ENCODE measurements around the gene GEMIN7. TPM values are rescaled to one million over a fixed set of nuclear protein-coding genes. Genes with fewer than 3 reads are reported as not detected.
A peak's percentile ranks its signal among the peaks of the same experiment; 100 is the strongest.

Gene GEMIN7
- total and polyA plus RNA-seq, 2 of the 13 experiments (the other 11 are each of a cell fraction or from before 2014, with no cell fraction given), result 24.1 to 30.6 TPM

DNA sequence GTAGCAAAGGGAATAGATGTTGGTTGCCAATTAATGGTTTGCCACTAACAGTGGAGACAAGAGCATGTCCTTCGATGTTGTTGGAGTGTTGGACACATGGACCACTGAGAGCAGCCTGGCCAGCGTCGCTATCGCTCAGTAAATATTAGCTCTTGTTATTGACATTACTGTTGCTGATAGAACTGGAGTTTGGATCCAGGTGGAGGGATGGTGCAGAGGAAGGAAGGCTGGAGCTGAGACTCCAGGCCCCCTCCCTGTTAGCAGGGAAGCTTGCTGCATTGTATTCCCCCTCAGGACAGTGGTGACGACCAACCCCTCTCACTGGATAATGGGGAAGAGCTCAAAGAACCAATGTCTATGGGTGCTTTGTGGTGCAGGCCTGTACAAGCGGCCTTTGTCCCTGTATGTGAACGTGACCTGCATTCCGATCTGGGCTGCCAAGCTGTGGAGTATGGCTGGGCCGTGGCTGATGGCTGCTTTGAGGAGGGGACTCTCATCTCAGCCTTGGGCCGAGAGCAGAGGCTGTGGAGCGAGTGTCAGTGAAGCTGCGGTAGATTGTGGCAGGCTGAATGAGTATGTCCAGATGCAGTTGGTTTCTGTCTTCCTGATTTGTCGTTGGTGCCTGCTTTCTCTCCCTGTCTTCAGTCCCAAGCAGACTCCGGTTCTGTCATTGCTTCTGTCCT is 33.2 kb upstream of the GEMIN7 start (continued):
- no peak for TF ChIP-seq FOXO4 (CRISPR knock-in tag; conservative IDR thresholded peaks at IDR 0.05)
- TF ChIP-seq TSC22D2 (CRISPR knock-in tag; IDR thresholded peaks at IDR 0.05; ENCODE audit: borderline replicate concordance), result no peak
- TF ChIP-seq, protein P1, sequence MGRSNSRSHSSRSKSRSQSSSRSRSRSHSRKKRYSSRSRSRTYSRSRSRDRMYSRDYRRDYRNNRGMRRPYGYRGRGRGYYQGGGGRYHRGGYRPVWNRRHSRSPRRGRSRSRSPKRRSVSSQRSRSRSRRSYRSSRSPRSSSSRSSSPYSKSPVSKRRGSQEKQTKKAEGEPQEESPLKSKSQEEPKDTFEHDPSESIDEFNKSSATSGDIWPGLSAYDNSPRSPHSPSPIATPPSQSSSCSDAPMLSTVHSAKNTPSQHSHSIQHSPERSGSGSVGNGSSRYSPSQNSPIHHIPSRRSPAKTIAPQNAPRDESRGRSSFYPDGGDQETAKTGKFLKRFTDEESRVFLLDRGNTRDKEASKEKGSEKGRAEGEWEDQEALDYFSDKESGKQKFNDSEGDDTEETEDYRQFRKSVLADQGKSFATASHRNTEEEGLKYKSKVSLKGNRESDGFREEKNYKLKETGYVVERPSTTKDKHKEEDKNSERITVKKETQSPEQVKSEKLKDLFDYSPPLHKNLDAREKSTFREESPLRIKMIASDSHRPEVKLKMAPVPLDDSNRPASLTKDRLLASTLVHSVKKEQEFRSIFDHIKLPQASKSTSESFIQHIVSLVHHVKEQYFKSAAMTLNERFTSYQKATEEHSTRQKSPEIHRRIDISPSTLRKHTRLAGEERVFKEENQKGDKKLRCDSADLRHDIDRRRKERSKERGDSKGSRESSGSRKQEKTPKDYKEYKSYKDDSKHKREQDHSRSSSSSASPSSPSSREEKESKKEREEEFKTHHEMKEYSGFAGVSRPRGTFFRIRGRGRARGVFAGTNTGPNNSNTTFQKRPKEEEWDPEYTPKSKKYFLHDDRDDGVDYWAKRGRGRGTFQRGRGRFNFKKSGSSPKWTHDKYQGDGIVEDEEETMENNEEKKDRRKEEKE (IDR thresholded peaks at IDR 0.05), result no peak
- TF ChIP-seq ZNF563 (CRISPR knock-in tag; IDR thresholded peaks at IDR 0.05), result no peak; the same call in 1 of the 2 replicates
- TF ChIP-seq ATM (IDR thresholded peaks at IDR 0.05; ENCODE audit: borderline replicate concordance), result no peak
- TF ChIP-seq CBX2 (IDR thresholded peaks at IDR 0.05; ENCODE audit: low read depth, low read length), result no peak
- no peak; the same call in 1 of the 2 replicates for TF ChIP-seq CBX2 (CRISPR knock-in tag; IDR thresholded peaks at IDR 0.05; ENCODE audit: low read depth)
- TF ChIP-seq STAG1 (CRISPR knock-in tag; IDR thresholded peaks at IDR 0.05), result no peak
- TF ChIP-seq ZNF3 (CRISPR knock-in tag; IDR thresholded peaks at IDR 0.05), result 0 out of 2 replicates have a peak, but pooled peaks have one; percentile 29
- TF ChIP-seq, protein P2, sequence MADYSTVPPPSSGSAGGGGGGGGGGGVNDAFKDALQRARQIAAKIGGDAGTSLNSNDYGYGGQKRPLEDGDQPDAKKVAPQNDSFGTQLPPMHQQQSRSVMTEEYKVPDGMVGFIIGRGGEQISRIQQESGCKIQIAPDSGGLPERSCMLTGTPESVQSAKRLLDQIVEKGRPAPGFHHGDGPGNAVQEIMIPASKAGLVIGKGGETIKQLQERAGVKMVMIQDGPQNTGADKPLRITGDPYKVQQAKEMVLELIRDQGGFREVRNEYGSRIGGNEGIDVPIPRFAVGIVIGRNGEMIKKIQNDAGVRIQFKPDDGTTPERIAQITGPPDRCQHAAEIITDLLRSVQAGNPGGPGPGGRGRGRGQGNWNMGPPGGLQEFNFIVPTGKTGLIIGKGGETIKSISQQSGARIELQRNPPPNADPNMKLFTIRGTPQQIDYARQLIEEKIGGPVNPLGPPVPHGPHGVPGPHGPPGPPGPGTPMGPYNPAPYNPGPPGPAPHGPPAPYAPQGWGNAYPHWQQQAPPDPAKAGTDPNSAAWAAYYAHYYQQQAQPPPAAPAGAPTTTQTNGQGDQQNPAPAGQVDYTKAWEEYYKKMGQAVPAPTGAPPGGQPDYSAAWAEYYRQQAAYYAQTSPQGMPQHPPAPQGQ (CRISPR knock-in tag; IDR thresholded peaks at IDR 0.05; ENCODE audit: borderline replicate concordance), result no peak
- 0 out of 2 replicates have a peak, but pooled peaks have one; percentile 60 for TF ChIP-seq FOXP1 (IDR thresholded peaks at IDR 0.05)
- TF ChIP-seq FOXP1 (CRISPR knock-in tag; IDR thresholded peaks at IDR 0.05), result peak; percentile 82
- TF ChIP-seq MBNL3 (CRISPR knock-in tag; conservative IDR thresholded peaks at IDR 0.05), result no peak
- TF ChIP-seq PHF5A (CRISPR knock-in tag; IDR thresholded peaks at IDR 0.05; ENCODE audit: low read depth, unreplicated experiment), result peak; percentile 69
- TF ChIP-seq ZFP37 (CRISPR knock-in tag; IDR thresholded peaks at IDR 0.05; ENCODE audit: borderline replicate concordance), result peak; percentile 68; the same call in 1 of the 2 replicates
- peak; percentile 31; the same call in 1 of the 2 replicates for TF ChIP-seq IRX3 (CRISPR knock-in tag; IDR thresholded peaks at IDR 0.05; ENCODE audit: borderline replicate concordance, low read depth)
- peak; percentile 86 for TF ChIP-seq ZNF687 (CRISPR knock-in tag; IDR thresholded peaks at IDR 0.05)
- no peak for TF ChIP-seq RFX5 (IDR thresholded peaks at IDR 0.05; ENCODE audit: low read depth, low read length)
- no peak for TF ChIP-seq ETV6 (CRISPR knock-in tag; conservative IDR thresholded peaks at IDR 0.05)
